Smooth muscle cell (in vitro differentiated cells): ENCODE data around the gene B4GALT3. TPM values are rescaled to one million over a fixed set of nuclear protein-coding genes. Genes with fewer than 3 reads are reported as not detected.
"Not testable (repeated sequence)": the region's sequence is repeated elsewhere in the genome, so short reads cannot be mapped to it uniquely, and the experiment has no call there.

Experiments
- DNase-seq: peaks from one replicate; lab custom pipeline; 2025; ENCODE audit not compliant: unreplicated experiment; lab: John Stamatoyannopoulos, UW
- H2AFZ ChIP-seq: fragments of 200-600 bp; sonication (generic); 2 replicates; pipeline ENCODE4 v1.6.0; 2016; ENCODE audit warnings: antibody characterized with exemption, low read depth, mild to moderate bottlenecking
- H3F3A ChIP-seq: fragments of 200-600 bp; sonication (generic); 2 replicates; pipeline ENCODE4 v1.6.0; 2017; ENCODE audit warnings: antibody characterized with exemption, low read depth
- H3K27ac ChIP-seq: fragments of 200-600 bp; sonication (generic); 2 replicates; pipeline ENCODE4 v1.5.1; 2016; ENCODE audit warnings: low read depth, mild to moderate bottlenecking
- H3K27me3 ChIP-seq: fragments of 200-600 bp; sonication (generic); 2 replicates; pipeline ENCODE4 v1.6.1; 2016; ENCODE audit warnings: low read depth, mild to moderate bottlenecking
- H3K36me3 ChIP-seq: fragments of 200-600 bp; sonication (generic); 2 replicates; pipeline ENCODE4 v1.5.1; 2016; ENCODE audit warnings: low read depth
- H3K4me1 ChIP-seq: fragments of 200-600 bp; sonication (generic); 2 replicates; pipeline ENCODE4 v1.5.1; 2016; ENCODE audit warnings: low read depth
- H3K4me2 ChIP-seq: fragments of 200-600 bp; sonication (generic); 2 replicates; pipeline ENCODE4 v1.6.0; 2016; ENCODE audit warnings: mild to moderate bottlenecking
- H3K4me3 ChIP-seq: fragments of 200-600 bp; sonication (generic); 2 replicates; pipeline ENCODE4 v1.5.1; 2016; ENCODE audit warnings: mild to moderate bottlenecking
- H3K79me2 ChIP-seq: fragments of 200-600 bp; sonication (generic); 2 replicates; pipeline ENCODE4 v1.6.0; 2016; ENCODE audit warnings: low read depth, mild to moderate bottlenecking
- H3K9ac ChIP-seq: fragments of 200-600 bp; sonication (generic); 2 replicates; pipeline ENCODE4 v1.6.0; 2016; ENCODE audit warnings: low read depth
- H3K9me3 ChIP-seq: fragments of 200-600 bp; sonication (generic); replicated peaks from 2 replicates; pipeline ENCODE4 v1.5.1; 2016; ENCODE audit warnings: low read depth
- H4K20me1 ChIP-seq: fragments of 200-600 bp; sonication (generic); 2 replicates; pipeline ENCODE4 v1.6.0; 2016; ENCODE audit warnings: low read depth
- CTCF ChIP-seq: fragments of 200-600 bp; sonication (generic); IDR thresholded peaks from 2 replicates; pipeline ENCODE4 v1.5.1; 2017; ENCODE audit warnings: borderline replicate concordance, mild to moderate bottlenecking, antibody characterized with exemption; ENCODE audit not compliant: insufficient read depth, poor library complexity, severe bottlenecking
- WGBS: methylation state at CpG from one replicate; pipeline ENCODE4 v1.1.7; 2016; ENCODE audit warnings: low lambda C conversion rate; 5-methylcytosine and 5-hydroxymethylcytosine counted together
- polyA plus RNA-seq: library from polyadenylated mRNA; unstranded; fragments of >200 nt; fragmentation: Nextera tagmentation; extraction: Ambion mirVana; gene quantifications from 2 replicates; pipeline ENCODE4 v1.2.1, GENCODE V29; 2016
- total RNA-seq: library from RNA; depleted of rRNA; stranded (reverse); fragments of >200 nt; gene quantifications from 2 replicates; pipeline ENCODE4 v1.2.3, GENCODE V29; 2014

The B4GALT3 gene
- total and polyA plus RNA-seq, 2 experiments from 2014 or later = 21.4 to 44.9 TPM

GRCh38 chr1:161225534-161226319 lies 48.4 kb upstream of the B4GALT3 start, which contains the start of gene TOMM40L:
Gene TOMM40L (plus strand): TSS chr1:161226060. CDS start chr1:161226490, 430 bp downstream.
- DNase-seq = peak; percentile 74
- H3K4me2 ChIP-seq = peak within 1 kb of the TSS; percentile 87
- H3K4me1 ChIP-seq = no peaks in the 10 kb centered on the region
- peak; percentile 43 for TF ChIP-seq CTCF
- no peaks in the 10 kb centered on the region for H3K79me2 ChIP-seq
- H3K36me3 ChIP-seq = no peaks in the 10 kb centered on the region
- peak within 1 kb of the TSS; percentile 82 for H3K4me3 ChIP-seq
- no peaks in the 10 kb centered on the region for H3K9me3 ChIP-seq
- 8% methylated on average over 16 of the region's 16 CpGs for WGBS
- H3K27ac ChIP-seq = no peak within 1 kb of the TSS
- no peaks in the 10 kb centered on the region for H3F3A ChIP-seq
- no peaks in the 10 kb centered on the region for H4K20me1 ChIP-seq
- H2AFZ ChIP-seq = peak within 1 kb of the TSS; percentile 89
- H3K27me3 ChIP-seq = no peaks in the 10 kb centered on the region
- H3K9ac ChIP-seq = peak within 1 kb of the TSS; percentile 41

GRCh38 chr1:161225178-161225533 lies 47.8 kb upstream of the B4GALT3 start:
- Histone ChIP-seq H3K36me3 (no peaks in the 10 kb centered on the region), H3K27ac (no peak overlapping the region), H3K4me3 (no peak overlapping the region), H3K4me2 (peak overlapping the region; percentile 46), H2AFZ (peak overlapping the region; percentile 87), H4K20me1 (no peaks in the 10 kb centered on the region), H3F3A (no peaks in the 10 kb centered on the region), H3K9ac (no peak overlapping the region), H3K27me3 (no peaks in the 10 kb centered on the region), H3K79me2 (no peaks in the 10 kb centered on the region), H3K9me3 (no peaks in the 10 kb centered on the region), H3K4me1 (no peaks in the 10 kb centered on the region)
- no peak for TF ChIP-seq CTCF
- DNase-seq = no peak
- WGBS = 75% methylated on average over 7 of the region's 7 CpGs

- H3F3A ChIP-seq, H3K27me3 ChIP-seq, DNase-seq, H2AFZ ChIP-seq, H3K36me3 ChIP-seq, H3K4me2 ChIP-seq, H3K9ac ChIP-seq, H3K4me1 ChIP-seq, H3K4me3 ChIP-seq, H3K79me2 ChIP-seq, H3K9me3 ChIP-seq, H3K27ac ChIP-seq, H4K20me1 ChIP-seq: not testable (repeated sequence)
- 99% methylated on average over 13 of the region's 13 CpGs for WGBS
Measured at GRCh38 chr1:161224695-161225087, 47.4 kb upstream of the B4GALT3 start.

- Histone ChIP-seq H3K36me3 (no peaks in the 10 kb centered on the region), H3K27me3 (no peaks in the 10 kb centered on the region), H3K4me1 (no peaks in the 10 kb centered on the region), H4K20me1 (no peaks in the 10 kb centered on the region), H3F3A (no peaks in the 10 kb centered on the region), H3K79me2 (no peaks in the 10 kb centered on the region), H2AFZ (no peak overlapping the region), H3K4me2 (no peak overlapping the region), H3K9ac (no peak overlapping the region), H3K4me3 (no peak overlapping the region), H3K27ac (no peak overlapping the region), H3K9me3 (no peaks in the 10 kb centered on the region)
- 92% methylated on average over 7 of the region's 7 CpGs for WGBS
- no peak for TF ChIP-seq CTCF
- DNase-seq = no peak
Measured at GRCh38 chr1:161223805-161224694, 46.7 kb upstream of the B4GALT3 start.
